Left renal cortex interstitium (tissue), 4 donors: Measurements from ENCODE around the gene GNA15. TPM values are rescaled to one million over a fixed set of nuclear protein-coding genes. Genes with fewer than 3 reads are reported as not detected.
"Not testable (repeated sequence)": the region's sequence is repeated elsewhere in the genome, so short reads cannot be mapped to it uniquely, and the experiment has no call there.

Experiments used
- DNase-seq, 4 donors: peaks; one replicate each; pipeline ENCODE4 v3.0.0-alpha.2; 2013; ENCODE audit warnings: low read depth in 4 of 4, low spot score in 2 of 4, missing footprints in 1 of 4
- polyA plus RNA-seq, 4 donors: library from polyadenylated mRNA; unstranded; fragments of 120-200 nt; gene quantifications; one replicate each; pipeline ENCODE4 v1.2.1, GENCODE V29; 2013; ENCODE audit not compliant: insufficient read length in 4 of 4

GNA15 gene
- polyA plus RNA-seq, 4 donors: 0.64 to 1.3 (median 0.97) TPM

GRCh38 chr19:3167533-3168272 lies 31.9 kb downstream of the GNA15 start:
- no peak for DNase-seq

- DNase-seq: no peak
These were observed 36.2 kb downstream of the GNA15 start for GRCh38 chr19:3171894-3172672.

- DNase-seq: not testable (repeated sequence)
These were observed 36.8 kb downstream of the GNA15 start for GRCh38 chr19:3172673-3173000.

- no peak for DNase-seq
These were observed 40.2 kb downstream of the GNA15 start for GRCh38 chr19:3175781-3176714.

GRCh38 chr19:3176715-3177501 lies 41.1 kb downstream of the GNA15 start:
- no peak for DNase-seq

GRCh38 chr19:3178377-3178972 lies 42.6 kb downstream of the GNA15 start, which contains the start of gene S1PR4:
Gene S1PR4, plus strand, starts transcription at chr19:3178769. Its CDS starts 24 bp downstream, at chr19:3178793.
- DNase-seq: no peak

- no peak for DNase-seq
These were observed 43.3 kb downstream of the GNA15 start for GRCh38 chr19:3178973-3179738.

GRCh38 chr19:3179739-3180293 lies 44.0 kb downstream of the GNA15 start:
- DNase-seq: no peak

GRCh38 chr19:3183721-3184641 lies 48.1 kb downstream of the GNA15 start:
- no peak for DNase-seq

- DNase-seq: no peak
These were observed 49.1 kb downstream of the GNA15 start for GRCh38 chr19:3184847-3185460.

- peak; percentile 96 to 100 (median 98) for DNase-seq
These were observed 49.8 kb downstream of the GNA15 start, which contains the start of gene NCLN for GRCh38 chr19:3185461-3186159. Gene NCLN, plus strand, starts transcription at chr19:3185930. Its CDS starts 101 bp downstream, at chr19:3186031.

DNA sequence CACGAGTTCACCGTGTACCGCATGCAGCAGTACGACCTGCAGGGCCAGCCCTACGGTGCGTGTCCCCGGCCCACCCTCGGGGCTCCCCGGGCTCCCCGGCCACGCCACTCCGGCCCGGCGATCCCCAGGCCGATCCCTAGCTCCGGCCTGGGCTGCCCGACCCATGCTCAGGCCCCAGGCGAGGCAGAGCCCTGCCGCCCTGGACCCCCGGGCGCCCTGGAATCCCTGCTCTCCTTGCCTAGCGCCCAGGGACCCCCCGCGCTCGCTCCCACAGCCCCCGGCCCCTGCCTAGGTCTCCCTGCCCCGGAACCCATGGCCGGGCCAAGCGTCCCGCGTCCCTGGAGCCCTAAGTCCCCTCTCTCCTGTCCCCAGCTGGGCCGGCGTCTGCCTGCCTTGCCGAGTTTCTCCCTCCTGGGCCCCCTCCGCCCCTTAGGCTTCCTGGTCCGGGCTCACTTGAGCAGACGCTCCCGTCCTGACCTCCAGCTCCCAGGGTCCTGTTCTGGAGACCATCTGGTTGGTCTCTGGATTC lies 50.4 kb downstream of the GNA15 start:
- DNase-seq: no peak

DNA sequence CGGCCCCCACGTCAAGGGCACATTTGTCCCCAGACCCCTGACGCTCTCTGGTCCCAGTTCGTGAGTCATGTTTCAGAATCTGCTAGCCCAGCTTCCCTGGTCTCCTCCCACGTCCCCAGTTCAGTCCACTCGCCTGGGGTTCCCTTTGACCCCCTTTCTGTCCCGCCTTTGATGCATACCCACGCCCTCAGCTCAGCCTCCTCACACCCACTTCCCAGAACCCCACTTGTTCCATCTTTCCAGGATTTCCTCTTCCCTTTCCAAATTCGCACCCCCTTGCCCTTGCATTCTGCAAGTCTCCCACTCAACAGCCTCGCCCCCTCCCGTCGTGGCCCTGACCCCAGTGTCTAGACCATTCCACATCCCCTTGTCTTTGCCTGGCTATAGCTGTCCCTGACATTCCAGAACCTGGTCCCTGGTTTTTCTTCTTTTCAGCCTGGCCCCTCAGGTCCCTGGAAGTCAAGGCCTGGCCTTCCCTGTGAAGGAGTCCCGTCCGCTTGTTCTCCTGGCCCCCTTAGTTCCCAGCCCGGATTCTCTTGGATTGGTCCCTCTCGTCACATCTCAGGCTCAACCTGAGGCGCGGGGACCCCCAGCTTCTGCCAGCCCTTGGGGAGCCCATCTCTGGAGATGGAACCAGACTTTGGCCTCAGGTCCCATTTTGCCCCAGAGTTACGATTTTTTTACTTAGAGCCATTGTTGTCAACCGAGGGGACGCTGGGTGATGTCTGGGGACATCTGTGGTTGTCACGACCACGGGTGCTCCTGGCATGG lies 51.2 kb downstream of the GNA15 start:
- no peak for DNase-seq

- DNase-seq: no peak
These were observed 52.1 kb downstream of the GNA15 start for GRCh38 chr19:3187662-3188511.
